ENCODE measurements around the gene P2RY10. TPM values are rescaled to one million over a fixed set of nuclear protein-coding genes. Genes with fewer than 3 reads are reported as not detected.
"Not testable (repeated sequence)": the region's sequence is repeated elsewhere in the genome, so short reads cannot be mapped to it uniquely, and the experiment has no call there.

P2RY10 gene
- total RNA-seq, 2 donors from 2014 or later, result 81.3 to 82.7 TPM

GRCh38 chrX:78960888-78961287 lies 15.7 kb downstream of the P2RY10 start:
- ATAC-seq (replicated peaks in 1 of 2), result no peak
- H3K27ac Mint-ChIP-seq, result no peak overlapping the region

GRCh38 chrX:78964598-78964997 lies 19.4 kb downstream of the P2RY10 start:
- no peak overlapping the region for H3K4me3 Mint-ChIP-seq
- ATAC-seq (replicated peaks in 1 of 2) (peak; percentile 22 to 35), DNase-seq (no peak)
- H3K4me1 Mint-ChIP-seq (ENCODE audit: low read depth), result peaks cover 14% of the 10 kb centered on the region
- no peaks in the 10 kb centered on the region for H3K27me3 Mint-ChIP-seq (ENCODE audit: low read depth)
- peak overlapping the region; percentile 83 for H3K27ac Mint-ChIP-seq
- peaks cover 5 to 6% of the 10 kb centered on the region in 2 donors for H3K9me3 Mint-ChIP-seq
- H3K36me3 Mint-ChIP-seq (ENCODE audit: insufficient read depth in 2 of 2), result peaks cover 12 to 33% of the 10 kb centered on the region in 2 donors

More at GRCh38 chrX:78960888-78961287, 15.7 kb downstream of the P2RY10 start:
- peaks cover 0 to 1% of the 10 kb centered on the region in 2 donors for H3K9me3 Mint-ChIP-seq
- DNase-seq, result no peak
- peaks cover 26% of the 10 kb centered on the region for H3K4me1 Mint-ChIP-seq (ENCODE audit: low read depth)
- H3K27me3 Mint-ChIP-seq (ENCODE audit: low read depth), result peaks cover 8% of the 10 kb centered on the region
- no peak overlapping the region for H3K4me3 Mint-ChIP-seq
- peaks cover 19 to 39% of the 10 kb centered on the region in 2 donors for H3K36me3 Mint-ChIP-seq (ENCODE audit: insufficient read depth in 2 of 2)

- peaks cover 33% of the 10 kb centered on the region for H3K27me3 Mint-ChIP-seq (ENCODE audit: low read depth)
- peaks cover 2 to 12% of the 10 kb centered on the region in 2 donors for H3K9me3 Mint-ChIP-seq
- peaks cover 15 to 20% of the 10 kb centered on the region in 2 donors for H3K36me3 Mint-ChIP-seq (ENCODE audit: insufficient read depth in 2 of 2)
- H3K4me3 Mint-ChIP-seq, result peak overlapping the region; percentile 38 to 83
- H3K27ac Mint-ChIP-seq, result peak overlapping the region; percentile 91
- H3K4me1 Mint-ChIP-seq (ENCODE audit: low read depth), result peaks cover 24% of the 10 kb centered on the region
- DNase-seq (peak; percentile 20 to 43), ATAC-seq (replicated peaks in 1 of 2) (peak; percentile 91 to 97)
Measured at GRCh38 chrX:78979789-78980464, 34.7 kb downstream of the P2RY10 start.

GRCh38 chrX:78989349-78989748 lies 44.2 kb downstream of the P2RY10 start:
- H3K9me3 Mint-ChIP-seq, result peaks cover 8 to 12% of the 10 kb centered on the region in 2 donors
- H3K27ac Mint-ChIP-seq, result no peak overlapping the region
- DNase-seq (no peak), ATAC-seq (replicated peaks in 1 of 2) (no peak)
- peaks cover 12% of the 10 kb centered on the region for H3K27me3 Mint-ChIP-seq (ENCODE audit: low read depth)
- H3K4me1 Mint-ChIP-seq (ENCODE audit: low read depth), result peaks cover 9% of the 10 kb centered on the region
- peaks cover 9 to 21% of the 10 kb centered on the region in 2 donors for H3K36me3 Mint-ChIP-seq (ENCODE audit: insufficient read depth in 2 of 2)
- no peak overlapping the region for H3K4me3 Mint-ChIP-seq

- DNase-seq, result peak; percentile 7 to 15
- no peak overlapping the region for H3K27ac Mint-ChIP-seq
Measured at GRCh38 chrX:78997870-78998558, 52.8 kb downstream of the P2RY10 start.

GRCh38 chrX:79007540-79007939 lies 62.3 kb downstream of the P2RY10 start:
- not testable (repeated sequence) for DNase-seq; H3K4me1 Mint-ChIP-seq (ENCODE audit: low read depth); H3K27me3 Mint-ChIP-seq (ENCODE audit: low read depth); ATAC-seq (replicated peaks in 1 of 2); H3K4me3 Mint-ChIP-seq; H3K27ac Mint-ChIP-seq
- Mint-ChIP-seq H3K36me3 (ENCODE audit: insufficient read depth in 2 of 2) (peaks cover 5 to 12% of the 10 kb centered on the region in 2 donors), H3K9me3 (peaks cover 8 to 16% of the 10 kb centered on the region in 2 donors)

More at GRCh38 chrX:78997870-78998558, 52.8 kb downstream of the P2RY10 start:
- Mint-ChIP-seq H3K27me3 (ENCODE audit: low read depth) (peaks cover 15% of the 10 kb centered on the region), H3K4me1 (ENCODE audit: low read depth) (peaks cover 8% of the 10 kb centered on the region), H3K9me3 (peaks cover 2 to 3% of the 10 kb centered on the region in 2 donors), H3K4me3 (peak overlapping the region in 1 of 2 donors; percentile 30), H3K36me3 (ENCODE audit: insufficient read depth in 2 of 2) (peaks cover 1 to 3% of the 10 kb centered on the region in 2 donors)
- peak; percentile 47 to 52 for ATAC-seq (replicated peaks in 1 of 2)

Other genes starting within 250 kb of the P2RY10 start
- gene LPAR4, start 197.7 kb upstream of the P2RY10 start, total RNA-seq, result not detected
- 10 to 100 TPM; 19.1 to 20.0 TPM for gene GPR174, start 199.3 kb downstream of the P2RY10 start, total RNA-seq